Colon (tissue), 2 donors: ENCODE data around the gene PLCD3.

ENCODE experiments used
- FAIRE-seq: peaks from 2 replicates; lab custom pipeline; 2012; peaks lifted over from hg19 to GRCh38; lab: Jason Lieb, UNC
- donor health status: control.
- donor health status: control.

The PLCD3 gene

GRCh38 chr17:45061606-45062205, 70.6 kb downstream of the PLCD3 start:
- FAIRE-seq = no peak

- no peak for FAIRE-seq
These were observed 71.3 kb downstream of the PLCD3 start, which contains the start of gene NMT1 for GRCh38 chr17:45060797-45061605. NMT1 (plus strand) TSS chr17:45061317; CDS start chr17:45061330, 13 bp downstream.

DNA sequence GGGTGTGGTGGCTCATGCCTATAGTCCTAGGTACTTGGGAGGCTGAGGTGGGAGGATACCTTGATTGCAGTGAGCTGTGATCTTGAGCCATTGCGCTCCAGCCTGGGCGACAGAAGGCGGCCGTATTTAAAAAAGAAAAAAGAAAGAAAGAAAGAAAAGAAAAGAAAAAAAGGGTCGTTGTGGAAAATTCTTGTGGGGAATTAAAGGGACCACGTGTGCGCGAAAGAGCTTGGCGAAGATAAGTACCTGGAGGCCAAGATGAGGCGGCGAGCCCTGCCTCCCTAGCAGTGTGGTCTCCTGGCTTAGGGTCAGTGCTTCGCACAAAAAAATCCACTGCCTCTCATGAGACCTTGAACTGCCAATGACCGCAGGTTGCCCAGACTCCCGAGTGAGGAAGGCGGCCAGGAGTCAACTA, 71.9 kb downstream of the PLCD3 start:
- no peak for FAIRE-seq
